Amygdala (tissue), 56 donors: ENCODE results near the gene PRKCH.

ENCODE experiments used
- DNase-seq, 56 donors: peaks; one replicate each; lab custom pipeline; 2025; lab: John Stamatoyannopoulos, UW

PRKCH gene

DNA sequence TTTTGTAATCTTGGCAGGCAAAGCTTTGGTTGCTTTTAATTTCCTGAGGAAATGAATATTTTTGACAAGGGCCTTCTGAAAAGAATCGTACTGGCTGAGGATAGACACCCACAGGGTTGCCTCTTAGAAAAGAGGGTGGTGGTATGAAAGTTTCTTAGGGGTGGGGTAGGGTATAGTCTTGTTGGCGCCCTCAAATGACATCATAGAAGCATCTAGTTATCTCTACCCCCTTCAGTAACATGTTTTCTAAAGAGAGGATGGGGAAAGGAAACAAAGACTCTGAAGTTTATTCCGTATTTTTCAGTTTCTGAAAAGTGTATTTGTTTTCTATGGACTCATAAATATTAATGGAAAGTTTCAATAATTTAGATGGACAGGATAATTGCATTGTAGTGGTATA is 13.7 kb downstream of the PRKCH start:
- no peak for DNase-seq

DNA sequence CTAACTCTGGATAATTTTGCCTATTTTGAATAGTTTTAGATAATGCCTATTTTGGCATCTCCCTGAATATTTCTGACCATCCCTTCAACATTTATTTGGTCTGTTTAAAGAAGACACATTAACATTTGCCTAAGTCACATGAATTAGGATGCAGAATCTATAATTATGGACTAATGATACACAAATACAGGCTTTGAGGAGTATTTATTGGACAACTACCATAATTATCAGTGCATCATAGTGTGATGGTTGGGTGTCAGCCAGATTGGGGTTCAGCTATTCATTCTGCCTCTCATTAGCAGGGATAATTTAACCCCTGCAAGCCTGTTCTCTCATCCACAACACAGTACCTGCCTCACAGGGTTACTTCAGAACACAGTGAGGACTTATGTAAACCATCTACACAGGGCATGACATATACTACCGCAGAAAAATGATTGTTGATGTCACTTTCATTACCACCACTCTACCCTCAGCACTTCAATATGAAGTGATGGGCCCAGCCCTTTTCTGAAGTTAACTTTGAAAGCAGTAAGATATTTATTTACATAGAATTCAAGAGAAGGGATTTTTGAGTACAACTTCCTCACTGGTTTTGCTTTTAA is 14.4 kb downstream of the PRKCH start:
- DNase-seq: no peak

DNA sequence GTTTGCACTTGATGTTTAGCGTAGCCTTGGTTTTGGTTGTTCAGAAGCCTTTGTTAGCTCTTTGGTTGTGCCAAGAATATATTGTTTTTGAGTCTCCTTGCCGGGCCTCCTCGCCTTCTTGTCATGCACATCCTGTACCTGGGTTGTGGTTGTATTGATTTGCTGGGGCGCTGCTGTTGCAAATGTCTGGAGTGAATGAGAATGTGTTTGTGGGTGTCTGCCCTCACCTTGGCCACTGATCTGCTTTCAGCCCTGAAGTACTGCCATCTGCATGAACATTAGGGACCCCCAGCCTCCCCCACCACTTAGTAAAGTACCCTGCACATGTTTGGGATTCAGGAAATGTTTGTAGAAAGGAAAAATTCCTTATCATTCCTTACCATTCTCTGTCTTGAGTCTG is 16.5 kb downstream of the PRKCH start:
- no peak for DNase-seq

DNA sequence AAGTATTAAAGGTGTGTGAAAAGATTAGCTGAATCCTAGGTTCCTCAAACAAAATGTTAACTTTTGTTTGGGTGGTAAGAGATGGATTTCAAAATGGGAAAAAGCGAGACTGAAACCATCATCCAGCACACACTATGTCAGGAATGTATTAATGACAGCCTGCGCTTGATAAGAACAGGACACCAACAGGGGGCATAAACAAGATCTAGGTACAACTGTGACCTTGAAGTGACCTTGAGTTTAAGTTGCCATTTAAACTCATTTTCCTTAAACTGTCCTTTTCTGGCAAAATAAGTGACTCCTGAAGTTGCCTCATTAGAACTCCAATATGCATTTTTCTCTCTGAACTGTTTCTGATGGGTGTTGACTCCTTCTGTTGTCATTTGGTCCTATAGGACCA is 17.1 kb downstream of the PRKCH start:
- no peak for DNase-seq

DNA sequence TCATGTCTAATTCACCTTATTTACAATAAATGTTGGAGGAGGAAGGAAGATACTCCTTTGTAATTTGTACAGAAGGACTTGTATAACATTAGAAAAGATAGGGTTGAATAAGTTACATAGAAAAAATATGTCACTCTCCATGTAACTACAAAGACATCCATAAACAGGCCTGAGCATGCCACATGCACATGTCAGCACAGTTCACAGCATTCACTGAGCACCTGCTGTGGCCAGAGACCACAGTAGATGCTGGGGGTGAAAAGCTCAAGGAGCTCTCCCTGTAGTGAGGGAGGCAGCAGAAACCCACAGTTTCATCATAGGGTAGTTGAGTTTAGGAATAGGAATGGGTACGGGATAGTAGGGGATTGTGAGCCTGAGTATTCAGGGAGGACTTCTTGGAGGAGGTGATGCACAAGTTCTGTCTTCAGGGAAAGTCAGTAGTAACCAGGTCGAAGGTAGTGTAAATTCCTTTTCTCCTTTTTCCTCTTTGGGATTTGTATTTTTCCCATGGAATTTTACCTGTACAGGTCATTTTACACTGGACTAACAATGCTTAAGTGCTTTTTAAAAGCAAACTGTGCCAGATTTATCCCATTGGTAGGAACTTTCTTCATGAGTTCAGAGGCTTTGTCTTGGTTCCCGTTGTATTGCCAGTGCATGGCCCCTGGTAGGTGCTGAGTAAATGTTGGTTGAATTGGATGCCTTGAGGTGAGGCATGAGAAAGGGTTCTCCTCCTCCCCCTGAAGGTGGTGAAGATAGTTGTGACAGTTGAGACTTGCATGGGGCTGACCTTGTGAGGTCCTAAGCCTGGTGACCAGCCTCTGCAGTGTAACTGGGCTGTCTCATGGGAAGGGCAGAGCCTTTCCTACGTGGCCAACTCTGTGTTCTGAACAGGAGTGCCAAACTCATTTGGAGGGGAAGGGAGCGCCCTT is 20.2 kb downstream of the PRKCH start:
- DNase-seq: no peak

DNA sequence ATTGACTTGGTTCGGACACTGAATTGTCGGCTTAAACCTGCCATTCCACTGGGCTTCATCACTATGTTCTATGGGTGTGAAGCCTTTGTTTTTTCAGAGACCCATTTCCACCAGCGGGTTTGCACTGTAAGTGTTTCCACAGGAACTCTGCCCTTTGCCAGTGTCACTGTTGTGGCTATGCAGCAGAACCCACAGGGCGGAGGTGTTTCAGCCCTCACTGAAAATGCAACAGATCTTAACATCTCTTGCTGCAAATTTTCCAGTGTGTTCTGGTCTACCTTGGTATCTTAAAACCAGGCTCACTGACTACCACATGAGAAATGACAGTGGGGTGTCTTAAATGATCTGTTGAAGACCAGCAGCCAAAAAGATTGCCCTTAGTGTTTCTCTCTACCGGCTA is 21.1 kb downstream of the PRKCH start:
- no peak for DNase-seq

DNA sequence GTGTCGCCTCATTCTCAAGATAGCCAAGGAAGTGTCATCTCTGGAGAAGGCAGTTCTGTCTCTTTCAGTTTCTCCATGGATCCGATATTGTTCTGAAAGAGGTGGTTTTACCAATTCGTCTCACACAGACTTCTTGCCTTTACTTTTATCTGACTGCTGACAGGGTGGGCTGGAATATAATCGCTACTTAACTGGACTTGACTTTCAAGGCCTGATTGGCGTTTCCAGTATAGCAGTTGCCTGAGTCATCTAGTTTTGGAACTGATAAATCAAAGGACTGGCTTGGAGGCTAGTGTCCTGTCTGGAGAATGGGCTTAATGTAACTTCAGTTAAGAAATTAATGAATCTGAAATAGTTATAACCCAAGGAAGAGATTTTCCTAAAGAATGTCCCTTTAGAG is 21.6 kb downstream of the PRKCH start:
- DNase-seq: no peak

DNA sequence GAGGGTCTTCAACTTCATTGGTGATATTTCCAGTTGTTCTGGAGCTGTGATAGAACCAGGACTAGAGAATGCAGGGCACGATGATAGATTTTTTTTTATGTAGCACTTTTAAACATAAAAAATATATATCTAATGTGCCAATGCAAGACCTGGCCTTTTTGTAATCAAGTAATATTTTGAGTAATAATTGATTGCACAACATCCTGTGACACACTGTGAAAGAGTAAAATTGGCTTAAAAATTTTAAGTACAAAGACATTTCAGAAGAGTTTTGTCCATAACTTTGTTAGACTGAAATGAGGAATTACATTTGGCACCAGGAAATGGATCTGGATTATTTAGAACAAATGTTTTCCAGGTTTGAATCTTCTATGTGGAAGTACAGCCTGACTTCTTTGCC is 22.1 kb downstream of the PRKCH start:
- DNase-seq: no peak

DNA sequence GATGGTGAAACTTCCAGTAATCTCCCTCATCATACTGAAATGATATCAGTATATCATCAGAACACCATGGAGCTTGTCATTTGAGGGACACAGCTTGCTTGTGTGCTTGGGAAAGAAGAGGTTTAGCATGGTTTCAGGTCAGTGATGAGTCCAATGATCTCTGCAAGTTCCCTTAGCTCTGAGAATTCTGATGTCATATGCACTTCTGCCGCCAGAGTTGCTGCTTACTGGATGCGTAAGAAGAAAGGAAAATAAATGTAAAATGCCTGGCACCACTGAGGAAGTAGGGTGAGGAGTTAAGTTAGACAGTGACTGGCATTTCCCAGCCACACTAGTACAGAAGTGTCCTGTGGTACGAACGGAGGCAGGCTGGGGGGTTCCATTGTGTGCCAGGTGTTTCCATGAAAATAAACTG is 22.6 kb downstream of the PRKCH start:
- DNase-seq: no peak

DNA sequence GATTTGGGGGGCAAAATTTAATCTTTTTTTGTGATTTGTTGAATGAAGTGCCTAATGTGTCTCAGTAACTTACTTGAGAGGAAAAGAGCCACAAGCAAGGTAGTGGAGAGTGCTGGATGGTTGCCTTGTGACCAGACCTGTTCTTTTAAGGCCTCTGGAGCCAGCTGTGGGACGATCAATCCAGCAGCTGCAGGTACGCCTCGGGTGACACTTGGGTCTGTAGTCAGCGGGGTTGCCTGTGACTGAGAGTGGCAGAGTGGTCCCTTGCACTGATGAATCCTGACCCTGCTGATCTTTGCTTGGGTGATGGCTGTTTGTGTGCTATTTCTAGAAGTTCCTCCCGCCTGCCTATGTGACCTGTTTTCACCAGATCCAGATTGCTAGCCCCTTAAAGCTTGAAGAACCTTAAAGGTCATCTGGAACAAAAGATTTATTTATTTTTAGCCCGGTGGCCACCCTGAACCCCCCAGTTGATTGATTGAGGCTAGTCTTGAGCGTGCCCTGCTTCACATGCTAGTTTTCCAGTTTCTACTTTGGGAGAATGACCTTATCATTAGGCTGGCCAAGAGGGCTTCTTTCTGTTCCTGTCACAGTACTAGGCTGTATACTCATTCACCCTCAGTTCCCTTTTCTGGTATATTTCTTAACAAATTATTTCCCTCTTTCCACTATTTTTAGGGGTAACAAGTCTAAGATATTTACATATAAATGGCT is 23.2 kb downstream of the PRKCH start:
- DNase-seq: no peak

DNA sequence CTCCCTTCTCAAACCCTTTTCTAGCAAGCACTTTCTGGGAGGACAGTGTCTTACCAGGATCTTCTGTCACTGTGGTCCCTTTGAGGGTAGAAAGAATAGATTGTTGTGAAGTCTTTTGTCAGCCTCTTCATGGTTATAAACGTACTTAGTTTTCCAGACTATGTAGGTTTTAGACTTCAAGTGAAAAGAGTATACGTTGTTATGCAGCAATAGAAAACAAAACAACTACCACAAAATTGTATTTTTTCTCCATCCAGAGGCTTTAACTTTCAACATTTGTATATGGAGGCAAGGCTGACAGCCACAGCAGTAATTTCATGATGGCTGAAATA is 23.7 kb downstream of the PRKCH start:
- no peak for DNase-seq

DNA sequence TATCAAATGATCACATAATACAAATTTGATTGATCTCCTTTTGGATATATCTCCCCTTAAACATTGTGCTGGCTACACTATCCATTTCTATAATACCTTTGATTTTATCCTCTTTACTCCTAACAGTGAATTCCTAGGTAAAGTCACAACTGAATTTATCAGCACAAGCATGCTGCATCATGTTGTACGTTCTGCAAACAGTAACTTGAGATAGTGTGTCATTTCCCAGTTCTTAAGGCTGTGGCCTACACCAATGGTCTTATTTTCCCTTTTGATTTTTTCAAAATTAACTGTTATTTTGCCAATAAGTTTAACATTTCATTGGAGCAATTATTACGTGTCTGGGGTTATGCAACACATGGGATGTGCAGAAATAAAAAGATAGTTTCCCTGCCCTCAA is 24.8 kb downstream of the PRKCH start:
- DNase-seq: no peak

DNA sequence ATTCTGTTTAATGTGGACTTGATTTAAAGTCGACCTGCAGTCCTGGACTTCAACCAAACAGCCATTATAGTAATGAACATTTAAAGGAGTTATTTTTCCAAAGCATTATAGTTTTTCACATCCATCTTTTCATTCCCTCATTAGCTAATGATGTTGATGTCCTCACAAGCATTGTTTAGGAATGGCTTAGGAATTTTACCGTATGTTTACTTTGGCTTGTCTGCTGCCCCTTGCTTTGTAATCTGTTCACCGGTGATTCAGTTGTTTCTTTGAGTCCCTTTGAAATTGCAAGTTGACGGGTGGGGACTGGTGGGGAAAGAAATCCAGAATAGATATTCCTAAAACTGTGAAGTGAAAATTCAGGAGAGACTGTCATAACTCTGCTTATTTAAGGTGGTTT is 25.4 kb downstream of the PRKCH start:
- no peak for DNase-seq

DNA sequence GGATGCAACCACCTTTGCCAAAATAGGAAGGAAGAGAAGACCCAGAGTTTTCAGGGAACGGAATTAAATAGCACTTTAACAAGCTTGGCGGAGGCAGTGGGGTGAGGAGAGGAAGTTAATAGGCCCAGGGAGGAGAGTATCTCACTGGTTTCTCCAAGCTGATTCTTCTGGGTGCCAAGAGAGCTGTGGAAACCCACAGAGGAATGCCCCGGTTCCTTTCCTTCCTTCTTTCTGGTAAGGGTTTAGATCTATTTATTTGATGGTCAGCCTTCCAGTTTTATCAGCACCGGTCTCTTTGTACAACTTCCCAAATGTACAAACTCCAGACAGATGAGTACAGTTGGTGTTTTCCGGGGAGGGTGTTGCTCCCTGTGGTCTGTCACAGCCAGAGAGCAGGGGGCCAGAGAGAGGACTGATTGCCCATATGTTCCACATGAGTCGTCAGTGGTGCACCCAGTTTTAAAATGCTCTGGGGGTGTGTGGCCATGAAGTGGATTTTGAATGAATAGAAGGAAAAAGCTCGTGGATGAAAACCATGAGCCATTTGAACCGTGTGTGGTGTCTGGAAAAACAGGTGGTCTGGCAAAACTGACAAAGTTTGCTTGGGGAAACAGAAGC is 26.6 kb downstream of the PRKCH start:
- DNase-seq: no peak

DNA sequence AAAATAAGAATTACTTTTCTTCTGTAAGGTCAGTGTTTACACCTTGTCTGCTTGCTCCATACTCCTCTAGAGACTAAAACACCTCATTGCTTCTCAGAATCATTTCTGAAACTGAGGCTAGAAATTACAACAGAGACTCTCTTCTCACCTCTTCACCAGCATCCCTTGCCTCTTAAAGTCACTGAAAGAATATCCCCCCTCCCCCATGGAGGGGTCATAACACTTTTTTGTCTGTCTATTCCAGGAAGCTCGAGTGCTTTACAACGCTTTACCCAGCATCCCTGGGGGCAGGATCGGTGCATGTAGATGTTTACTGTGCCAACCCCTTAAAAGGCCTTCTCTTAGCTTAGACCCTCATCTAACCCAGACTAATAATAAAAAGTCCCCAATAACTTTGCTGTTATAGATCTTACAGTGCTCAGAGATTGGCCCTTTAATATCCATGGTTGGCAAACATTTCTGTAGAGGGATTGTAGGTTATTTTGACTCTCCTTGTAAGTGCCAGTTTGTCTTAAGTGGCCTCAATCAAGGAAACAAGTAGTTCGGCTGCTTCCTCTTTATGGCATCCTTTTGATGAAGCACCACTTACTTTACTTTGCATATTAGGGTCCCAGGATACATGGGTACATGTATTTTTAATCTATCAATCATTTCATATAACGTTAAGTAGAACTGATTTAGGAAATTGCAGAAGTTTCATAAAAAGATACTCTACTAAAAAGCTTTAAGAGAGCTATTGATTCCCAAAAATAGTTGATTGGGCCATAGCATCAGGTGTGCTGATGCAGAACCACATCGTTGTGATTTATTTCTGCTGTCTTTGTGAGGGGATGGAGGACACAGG is 29.3 kb downstream of the PRKCH start:
- no peak for DNase-seq

DNA sequence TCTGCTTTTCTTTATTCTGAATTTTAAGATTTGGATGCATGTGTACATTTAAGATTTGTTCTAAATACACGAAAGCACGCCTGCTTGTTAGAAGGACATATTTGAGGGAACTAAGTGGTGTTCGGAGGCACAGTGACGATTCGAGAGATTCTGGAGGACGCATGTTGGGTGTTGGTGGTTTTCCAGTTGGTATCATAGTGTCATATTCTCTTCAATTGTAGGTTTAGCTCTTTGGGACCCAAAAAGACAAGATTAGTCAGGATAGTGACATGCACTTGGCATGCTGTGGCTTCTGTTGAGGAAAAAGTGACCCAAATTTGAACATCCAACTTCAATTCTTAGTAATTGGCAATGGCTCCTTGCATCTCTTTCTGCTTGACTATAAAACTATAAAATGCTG is 30.1 kb downstream of the PRKCH start:
- DNase-seq: no peak

DNA sequence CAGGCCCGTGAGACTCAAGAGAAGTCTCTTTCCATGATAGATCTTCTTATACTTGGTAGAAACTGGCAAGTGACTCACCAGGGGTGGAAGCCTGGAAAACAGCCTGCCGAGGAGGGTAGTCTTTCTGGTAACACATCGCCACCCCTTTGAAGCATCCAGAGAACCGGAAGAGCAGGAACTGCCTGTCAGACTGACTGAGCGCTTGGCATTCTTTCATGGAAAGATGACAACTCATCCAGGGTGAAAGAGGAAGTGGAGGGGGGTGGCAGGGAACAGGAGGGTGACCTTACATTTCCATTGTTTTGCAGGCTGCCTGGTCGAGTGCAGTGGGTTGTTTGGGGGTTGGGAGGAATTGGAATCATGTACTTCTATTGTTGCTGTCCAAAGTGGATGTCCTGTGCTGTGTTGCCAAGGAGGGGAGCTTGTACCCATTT is 34.5 kb downstream of the PRKCH start:
- no peak for DNase-seq

DNA sequence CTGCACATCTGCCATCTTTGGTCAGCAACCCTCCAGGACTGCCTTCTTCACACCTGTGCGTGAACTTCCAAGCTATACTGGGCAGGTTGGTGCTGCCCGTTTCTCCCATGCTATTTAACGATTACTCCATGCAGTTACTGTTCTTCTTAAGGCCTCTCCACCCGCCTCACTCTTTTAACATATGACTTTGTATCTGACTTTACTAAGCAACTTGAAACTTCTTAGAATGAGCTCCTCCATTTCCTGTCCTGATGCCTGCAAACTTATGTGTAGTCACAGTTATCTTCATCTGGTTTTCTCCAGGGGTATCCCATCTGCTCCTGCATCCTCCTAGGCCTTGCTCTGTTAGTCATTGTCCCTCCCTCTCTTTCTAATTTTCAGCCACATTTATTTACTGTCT is 35.7 kb downstream of the PRKCH start:
- DNase-seq: no peak

DNA sequence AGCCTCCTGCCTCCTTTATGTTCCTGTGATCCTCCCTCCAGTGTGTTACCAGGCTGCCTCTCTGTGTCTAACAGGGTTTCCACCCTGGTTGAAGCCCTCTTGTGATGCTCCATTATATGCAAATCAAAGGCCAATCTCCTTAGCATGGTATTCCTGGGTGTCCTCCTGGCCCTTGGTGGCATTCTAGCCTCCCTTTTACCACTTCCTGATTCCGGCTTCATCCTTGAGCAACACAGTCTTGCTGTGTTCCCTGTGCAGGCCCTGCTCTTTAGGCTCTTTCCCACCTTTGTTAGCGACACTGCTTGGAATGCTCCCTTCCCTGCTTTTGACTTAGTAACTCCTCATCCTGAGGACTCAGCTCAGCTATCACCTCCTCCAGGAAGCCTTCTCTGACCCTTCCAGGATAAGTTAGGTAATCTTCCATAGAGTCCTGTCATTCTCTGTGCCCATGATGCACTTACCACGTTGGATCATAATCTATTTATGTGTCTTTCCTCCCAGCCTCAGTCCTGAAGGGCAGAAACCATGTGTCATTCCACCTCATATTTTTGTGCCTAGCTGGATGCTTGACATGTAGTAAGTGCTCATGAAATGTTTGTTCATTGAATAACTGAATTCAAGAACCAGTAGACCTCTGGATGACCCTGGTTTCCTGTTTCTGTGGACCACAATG is 37.3 kb downstream of the PRKCH start:
- DNase-seq: no peak
